HG03139 (cell line): ENCODE data around the gene LY6G5C.

Experiments
- ATAC-seq: cut with Tn5 transposase; IDR thresholded peaks from one replicate; pipeline ENCODE4 v1.9.1; 2021; ENCODE audit not compliant: unreplicated experiment

The LY6G5C gene

DNA sequence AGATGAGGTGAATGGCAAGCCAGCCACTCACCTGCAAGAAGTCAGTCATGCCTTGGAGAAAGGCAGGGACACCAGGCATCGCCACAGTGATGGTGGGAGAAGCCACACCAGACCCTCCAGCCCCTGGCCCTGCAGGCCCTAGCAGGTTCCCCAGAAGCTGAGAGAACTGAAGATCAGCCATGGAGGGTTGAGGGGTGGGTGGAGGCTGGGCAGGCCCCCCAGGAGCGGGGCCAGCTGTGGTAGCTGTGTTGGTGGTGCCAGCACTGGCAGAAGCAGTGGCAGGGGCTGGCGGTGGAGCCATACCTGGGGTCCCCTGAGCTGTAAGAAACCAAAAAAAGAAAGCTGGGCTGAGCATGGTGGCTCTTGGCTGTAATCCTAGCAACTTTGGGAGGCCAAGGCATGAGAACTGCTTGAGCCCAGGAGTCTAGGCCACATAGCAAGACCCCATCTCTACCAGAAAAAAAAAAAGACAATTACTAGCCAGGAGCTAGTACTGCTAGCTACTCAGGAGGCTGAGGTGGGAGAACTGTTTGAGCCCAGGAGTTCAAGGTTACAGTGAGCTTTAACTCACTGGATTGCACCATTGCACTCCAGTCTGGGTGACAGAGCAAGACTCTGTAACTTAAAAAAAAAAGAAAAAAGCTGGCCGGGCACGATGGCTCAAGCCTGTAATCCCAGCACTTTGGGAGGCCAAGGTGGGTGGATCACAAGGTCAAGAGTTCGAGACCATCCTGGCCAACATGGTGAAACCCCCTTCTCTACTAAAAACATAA lies 37.9 kb downstream of the LY6G5C start:
- no peak for ATAC-seq

- no peak for ATAC-seq
Observed at GRCh38 chr6:31641370-31641769, 39.5 kb downstream of the LY6G5C start.

GRCh38 chr6:31640612-31641011 lies 40.3 kb downstream of the LY6G5C start:
- no peak for ATAC-seq

- ATAC-seq = no peak
Observed at GRCh38 chr6:31639449-31639861, 41.4 kb downstream of the LY6G5C start.

GRCh38 chr6:31639043-31639442 lies 41.8 kb downstream of the LY6G5C start:
- ATAC-seq = no peak

DNA sequence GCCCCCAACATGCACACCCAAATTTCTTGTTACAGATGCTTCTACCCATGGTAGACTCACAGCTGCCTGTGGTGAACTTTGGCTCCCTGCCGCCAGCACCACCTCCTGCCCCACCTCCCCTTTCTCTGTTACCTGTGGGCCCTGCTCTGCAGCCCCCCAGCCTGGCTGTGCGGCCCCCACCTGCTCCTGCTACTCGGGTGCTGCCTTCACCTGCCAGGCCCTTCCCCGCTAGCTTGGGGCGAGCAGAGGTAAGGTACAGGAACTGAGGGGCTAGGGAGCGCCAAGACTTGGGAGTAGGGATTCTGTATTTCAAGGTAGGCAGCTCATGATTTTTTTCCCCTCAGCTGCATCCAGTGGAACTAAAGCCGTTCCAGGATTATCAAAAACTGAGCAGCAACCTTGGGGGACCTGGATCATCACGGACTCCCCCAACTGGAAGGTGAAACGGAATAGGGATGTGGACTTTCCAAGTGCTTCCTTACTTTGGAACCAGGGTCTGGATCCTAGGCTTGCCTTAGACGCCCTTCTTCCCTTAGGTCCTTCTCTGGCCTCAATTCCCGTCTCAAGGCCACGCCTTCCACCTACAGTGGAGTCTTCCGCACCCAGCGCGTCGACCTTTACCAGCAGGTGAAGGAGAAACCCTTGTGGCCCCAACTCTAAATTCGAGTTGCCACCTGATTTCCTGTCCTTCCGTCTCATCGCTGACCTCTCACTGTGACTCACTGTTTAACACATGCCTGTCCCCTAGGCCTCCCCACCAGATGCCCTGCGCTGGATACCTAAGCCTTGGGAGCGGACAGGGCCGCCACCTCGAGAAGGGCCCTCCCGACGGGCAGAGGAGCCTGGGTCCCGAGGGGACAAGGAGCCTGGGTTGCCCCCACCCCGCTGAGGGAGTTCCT lies 43.9 kb downstream of the LY6G5C start:
- no peak for ATAC-seq

- ATAC-seq = no peak
Observed at GRCh38 chr6:31634969-31635575, 45.8 kb downstream of the LY6G5C start.

DNA sequence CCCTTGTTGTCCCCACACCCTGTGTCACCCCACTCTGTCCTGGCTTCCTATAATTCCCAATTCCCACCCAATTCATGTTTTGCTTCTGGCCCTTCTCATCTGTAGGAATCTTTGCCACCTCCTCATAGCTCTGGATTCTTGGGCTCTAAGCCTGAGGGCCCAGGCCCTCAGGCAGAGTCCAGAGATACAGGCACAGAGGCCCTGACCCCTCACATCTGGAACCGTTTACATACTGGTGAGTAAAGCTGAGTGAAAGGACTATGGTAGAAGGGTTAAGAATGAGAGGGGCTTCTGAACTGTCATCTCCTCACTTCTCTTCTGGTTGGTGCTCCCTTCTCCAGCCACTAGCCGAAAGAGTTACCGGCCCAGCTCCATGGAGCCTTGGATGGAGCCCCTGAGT lies 46.7 kb downstream of the LY6G5C start:
- no peak for ATAC-seq

GRCh38 chr6:31633447-31633846 lies 47.4 kb downstream of the LY6G5C start:
- ATAC-seq = no peak

DNA sequence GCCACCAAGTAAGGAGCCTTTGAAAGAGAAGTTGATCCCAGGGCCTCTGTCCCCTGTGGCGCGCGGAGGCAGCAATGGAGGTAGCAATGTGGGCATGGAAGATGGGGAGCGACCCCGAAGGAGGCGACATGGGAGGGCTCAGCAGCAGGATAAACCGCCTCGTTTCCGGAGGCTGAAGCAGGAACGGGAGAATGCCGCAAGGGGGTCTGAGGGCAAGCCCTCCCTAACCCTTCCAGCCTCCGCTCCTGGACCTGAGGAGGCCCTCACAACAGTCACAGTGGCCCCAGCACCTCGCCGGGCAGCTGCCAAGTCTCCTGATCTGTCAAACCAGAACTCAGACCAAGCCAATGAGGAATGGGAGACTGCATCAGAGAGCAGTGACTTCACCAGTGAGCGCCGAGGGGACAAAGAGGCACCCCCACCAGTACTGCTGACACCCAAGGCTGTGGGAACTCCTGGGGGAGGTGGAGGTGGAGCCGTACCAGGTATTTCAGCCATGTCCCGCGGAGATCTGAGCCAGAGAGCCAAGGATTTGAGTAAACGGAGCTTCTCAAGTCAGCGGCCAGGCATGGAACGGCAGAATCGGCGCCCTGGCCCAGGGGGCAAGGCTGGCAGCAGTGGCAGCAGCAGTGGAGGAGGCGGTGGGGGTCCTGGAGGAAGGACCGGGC lies 48.5 kb downstream of the LY6G5C start:
- ATAC-seq = no peak

GRCh38 chr6:31631681-31632278 lies 49.1 kb downstream of the LY6G5C start:
- ATAC-seq = no peak

DNA sequence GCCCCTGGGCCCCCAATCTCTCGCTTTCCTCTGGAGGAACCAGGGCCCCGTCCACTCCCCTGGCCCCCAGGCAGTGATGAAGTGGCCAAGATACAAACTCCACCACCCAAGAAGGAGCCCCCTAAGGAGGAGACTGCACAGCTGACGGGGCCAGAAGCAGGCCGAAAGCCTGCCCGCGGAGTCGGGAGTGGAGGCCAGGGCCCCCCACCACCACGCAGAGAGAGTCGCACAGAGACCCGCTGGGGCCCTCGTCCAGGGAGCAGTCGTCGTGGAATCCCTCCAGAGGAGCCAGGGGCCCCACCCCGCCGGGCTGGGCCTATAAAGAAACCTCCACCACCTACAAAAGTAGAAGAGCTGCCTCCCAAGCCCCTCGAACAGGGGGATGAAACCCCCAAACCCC lies 49.7 kb downstream of the LY6G5C start:
- no peak for ATAC-seq

- ATAC-seq = no peak
Observed at GRCh38 chr6:31630177-31630934, 50.5 kb downstream of the LY6G5C start.

GRCh38 chr6:31629014-31629413 lies 51.9 kb downstream of the LY6G5C start:
- no peak for ATAC-seq

GRCh38 chr6:31627690-31628287 lies 53.1 kb downstream of the LY6G5C start:
- no peak for ATAC-seq

GRCh38 chr6:31626952-31627351 lies 53.9 kb downstream of the LY6G5C start:
- ATAC-seq = no peak
